GM19463 (cell line): Measurements from ENCODE around the gene OR1J1.
A peak's percentile ranks its signal among the peaks of the same experiment; 100 is the strongest.

Source experiments
- ATAC-seq: cut with Tn5 transposase; IDR thresholded peaks from one replicate; pipeline ENCODE4 v1.9.1; 2021; ENCODE audit warnings: mild to moderate bottlenecking, moderate library complexity; ENCODE audit not compliant: unreplicated experiment

Gene OR1J1

GRCh38 chr9:122477826-122478225 lies at the start of gene OR1J1:
TSS of gene OR1J1 (minus strand) at chr9:122477926. CDS start at chr9:122477926, 0 bp downstream.
- ATAC-seq, result no peak

- no peak for ATAC-seq
Measured at GRCh38 chr9:122527193-122527592, 49.5 kb upstream of the OR1J1 start, which contains the start of gene OR1N1. TSS of gene OR1N1 (minus strand) at chr9:122527293. CDS start at chr9:122527293, 0 bp downstream.

- ATAC-seq, result no peak
Measured at GRCh38 chr9:122526602-122527001, 48.9 kb upstream of the OR1J1 start.

GRCh38 chr9:122519376-122519775 lies 41.6 kb upstream of the OR1J1 start:
- ATAC-seq, result no peak

- ATAC-seq, result no peak
Measured at GRCh38 chr9:122518841-122519240, 41.1 kb upstream of the OR1J1 start, which contains the start of gene OR1J4. TSS of gene OR1J4 (plus strand) at chr9:122519141. CDS start at chr9:122519141, 0 bp downstream.

- ATAC-seq, result no peak
Measured at GRCh38 chr9:122518226-122518625, 40.5 kb upstream of the OR1J1 start.

GRCh38 chr9:122510502-122510901 lies 32.8 kb upstream of the OR1J1 start, which contains the start of gene OR1J2:
TSS of gene OR1J2 (plus strand) at chr9:122510802. CDS start at chr9:122510802, 0 bp downstream.
- ATAC-seq, result no peak

- no peak for ATAC-seq
Measured at GRCh38 chr9:122506964-122507363, 29.2 kb upstream of the OR1J1 start.

- ATAC-seq, result no peak
Measured at GRCh38 chr9:122498883-122499288, 21.2 kb upstream of the OR1J1 start.

GRCh38 chr9:122479062-122479461 lies 1.3 kb upstream of the OR1J1 start:
- no peak for ATAC-seq

GRCh38 chr9:122477346-122477745 lies 380 bp downstream of the OR1J1 start:
- ATAC-seq, result no peak

GRCh38 chr9:122475717-122476116 lies 2.0 kb downstream of the OR1J1 start:
- ATAC-seq, result no peak

- ATAC-seq, result no peak
Measured at GRCh38 chr9:122474561-122474960, 3.2 kb downstream of the OR1J1 start.

- no peak for ATAC-seq
Measured at GRCh38 chr9:122468735-122469134, 9.0 kb downstream of the OR1J1 start.

GRCh38 chr9:122466456-122466855 lies 11.3 kb downstream of the OR1J1 start:
- ATAC-seq, result no peak

GRCh38 chr9:122464633-122465567 lies 12.8 kb downstream of the OR1J1 start:
- peak; percentile 40 for ATAC-seq

- ATAC-seq, result peak; percentile 87
Measured at GRCh38 chr9:122463828-122464632, 13.7 kb downstream of the OR1J1 start.

GRCh38 chr9:122457787-122458186 lies 19.9 kb downstream of the OR1J1 start:
- no peak for ATAC-seq

- no peak for ATAC-seq
Measured at GRCh38 chr9:122456123-122456522, 21.6 kb downstream of the OR1J1 start.

- no peak for ATAC-seq
Measured at GRCh38 chr9:122453677-122454135, 24.0 kb downstream of the OR1J1 start.

GRCh38 chr9:122446819-122447484 lies 30.8 kb downstream of the OR1J1 start:
- no peak for ATAC-seq
